Thoracic aorta (tissue), 2 donors: ENCODE measurements around the gene YIPF5. TPM values are rescaled to one million over a fixed set of nuclear protein-coding genes. Genes with fewer than 3 reads are reported as not detected.

Source experiments
- ATAC-seq: fragments of 150-250 bp; one replicate; pipeline ENCODE4 v1.8.0; 2017; ENCODE audit warnings: low read depth; ENCODE audit not compliant: insufficient number of reproducible peaks, low FRiP score
- DNase-seq: peaks from one replicate; pipeline ENCODE4 v3.0.0-alpha.2; 2020; ENCODE audit warnings: low spot score
- H3K27ac ChIP-seq, 2 donors: fragments of 200-600 bp; sonication (generic); 1 replicate in 1 of 2; 2 replicates in 1 of 2; pipeline ENCODE4 v1.5.1; 2016; ENCODE audit warnings: mild to moderate bottlenecking in 2 of 2, moderate library complexity in 2 of 2
- H3K27me3 ChIP-seq: fragments of 200-600 bp; sonication (generic); replicated peaks from 2 replicates; pipeline ENCODE4 v1.6.0; 2016; ENCODE audit warnings: mild to moderate bottlenecking; ENCODE audit not compliant: insufficient read depth
- H3K36me3 ChIP-seq: fragments of 200-600 bp; sonication (generic); one replicate; pipeline ENCODE4 v1.5.1; 2016
- H3K4me1 ChIP-seq, 2 donors: fragments of 200-600 bp; sonication (generic); 1 replicate in 1 of 2; 2 replicates in 1 of 2; pipeline versions ENCODE4 v1.5.1 to v1.6.0; 2016; ENCODE audit warnings: low read depth in 2 of 2, mild to moderate bottlenecking in 1 of 2; ENCODE audit not compliant: control insufficient read depth in 1 of 2
- H3K4me3 ChIP-seq: fragments of 200-600 bp; sonication (generic); 2 replicates; pipeline ENCODE4 v1.5.1; 2016; ENCODE audit warnings: mild to moderate bottlenecking
- H3K9me3 ChIP-seq: fragments of 200-600 bp; sonication (generic); 2 replicates; pipeline ENCODE4 v1.5.1; 2016
- CTCF ChIP-seq: fragments of 200-600 bp; sonication (generic); IDR thresholded peaks from one replicate; pipeline ENCODE4 v1.5.1; 2019; ENCODE audit warnings: antibody characterized with exemption
- total RNA-seq, 2 donors: library from RNA; depleted of rRNA; stranded (reverse); fragments of >200 nt; gene quantifications; one replicate each; pipeline versions ENCODE4 v1.1.0 to v1.2.3, GENCODE V29; 2016

Gene YIPF5
- total RNA-seq, 2 donors from 2014 or later: 41.2 to 45.4 TPM

GRCh38 chr5:144139586-144139985, 30.9 kb downstream of the YIPF5 start:
- TF ChIP-seq CTCF: no peak
- DNase-seq: no peak
- Histone ChIP-seq H3K27ac (no peak overlapping the region), H3K9me3 (no peaks in the 10 kb centered on the region), H3K27me3 (no peaks in the 10 kb centered on the region), H3K4me3 (no peak overlapping the region), H3K36me3 (no peaks in the 10 kb centered on the region), H3K4me1 (no peaks in the 10 kb centered on the region)
- no peak for ATAC-seq

DNA sequence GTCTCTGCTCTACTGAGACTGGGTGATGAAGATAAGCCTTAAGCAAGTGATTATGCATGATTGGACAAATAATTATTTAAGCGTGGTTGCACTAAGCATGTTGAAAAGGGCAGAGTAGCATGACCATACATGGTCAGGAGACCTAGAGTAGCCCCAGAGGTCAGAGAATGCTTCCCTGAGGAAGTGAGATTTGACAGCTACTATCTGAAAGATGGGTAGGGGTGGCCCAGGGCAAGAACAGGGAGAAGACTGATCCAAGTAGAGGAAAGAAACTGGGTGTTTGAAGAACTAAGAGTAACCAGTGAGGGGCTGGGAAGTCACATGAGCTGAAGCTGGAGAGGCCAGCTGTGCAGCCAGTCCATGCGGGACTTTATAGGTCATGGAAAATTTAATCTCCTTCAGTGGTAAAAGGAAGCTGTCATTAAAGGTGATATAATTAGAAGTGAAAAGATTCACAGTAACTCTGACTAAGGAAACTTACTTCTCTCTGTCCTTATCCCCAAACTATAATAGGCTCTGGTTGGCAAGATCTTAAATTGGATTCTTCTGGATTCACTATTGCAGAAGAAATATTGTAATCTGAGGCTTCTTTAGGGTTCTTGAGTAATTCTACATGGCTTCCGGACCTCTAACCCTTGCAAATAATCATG, 35.2 kb downstream of the YIPF5 start:
- no peaks in the 10 kb centered on the region for H3K4me1 ChIP-seq

GRCh38 chr5:144134194-144134826, 36.1 kb downstream of the YIPF5 start:
- H3K36me3 ChIP-seq: no peaks in the 10 kb centered on the region
- ATAC-seq: no peak

More for the DNA sequence above, 35.2 kb downstream of the YIPF5 start:
- TF ChIP-seq CTCF: no peak
- no peak for DNase-seq
- Histone ChIP-seq H3K27me3 (no peaks in the 10 kb centered on the region), H3K36me3 (no peaks in the 10 kb centered on the region), H3K9me3 (no peaks in the 10 kb centered on the region), H3K4me3 (no peak overlapping the region), H3K27ac (no peak overlapping the region)
- no peak for ATAC-seq

DNA sequence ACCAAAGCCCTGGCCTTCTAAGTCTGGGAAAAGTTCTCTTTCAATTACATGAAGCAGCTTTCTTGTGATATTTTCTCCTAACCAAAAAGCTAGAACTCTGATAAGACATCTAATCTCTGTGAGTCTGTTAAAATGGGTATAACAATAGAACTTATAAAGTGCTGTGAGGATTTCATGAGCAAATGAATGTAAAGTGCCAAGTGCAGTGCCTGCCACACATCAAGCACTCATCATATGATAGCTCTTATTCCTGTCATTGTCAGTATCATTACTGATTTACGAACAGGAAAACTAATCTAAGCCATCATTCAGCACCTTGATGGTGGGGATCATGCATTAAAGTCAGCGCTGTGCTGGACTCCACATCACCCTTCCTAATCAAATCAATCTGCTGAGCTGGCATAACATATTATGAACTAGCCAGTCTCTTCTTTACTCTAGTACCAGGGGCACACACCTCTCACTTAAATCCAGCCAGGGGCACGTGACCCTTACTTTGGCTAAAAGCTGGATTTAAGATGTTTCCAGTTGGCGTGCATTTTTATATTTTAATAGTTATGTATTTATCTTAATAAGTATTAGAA, 37.3 kb downstream of the YIPF5 start:
- no peak for TF ChIP-seq CTCF
- no peak overlapping the region for H3K4me3 ChIP-seq
- ATAC-seq (no peak), DNase-seq (no peak)
- H3K27me3 ChIP-seq: no peaks in the 10 kb centered on the region
- no peaks in the 10 kb centered on the region for H3K36me3 ChIP-seq
- no peaks in the 10 kb centered on the region for H3K4me1 ChIP-seq
- H3K27ac ChIP-seq: no peak overlapping the region
- H3K9me3 ChIP-seq: no peaks in the 10 kb centered on the region

More at GRCh38 chr5:144134194-144134826, 36.1 kb downstream of the YIPF5 start:
- H3K27ac ChIP-seq: no peak overlapping the region
- H3K4me3 ChIP-seq: no peak overlapping the region
- TF ChIP-seq CTCF: no peak
- H3K9me3 ChIP-seq: no peaks in the 10 kb centered on the region
- DNase-seq: no peak
- H3K4me1 ChIP-seq: no peaks in the 10 kb centered on the region
- no peaks in the 10 kb centered on the region for H3K27me3 ChIP-seq

GRCh38 chr5:144131261-144131660, 39.2 kb downstream of the YIPF5 start:
- TF ChIP-seq CTCF: no peak
- Histone ChIP-seq H3K36me3 (no peaks in the 10 kb centered on the region), H3K27ac (no peak overlapping the region), H3K27me3 (no peaks in the 10 kb centered on the region), H3K9me3 (no peaks in the 10 kb centered on the region), H3K4me1 (no peaks in the 10 kb centered on the region), H3K4me3 (no peak overlapping the region)
- DNase-seq (no peak), ATAC-seq (no peak)
